BLaER1 treated with 17β-estradiol and CSF1 and Interleukin-3, amounts not matched to agents 10 nM and 100 nM (cell line): ENCODE measurements around the gene TFF2.

Experiments
- H3K27ac ChIP-seq, 11 experiments: shearing (Covaris generic); formaldehyde crosslinking; 2 replicates each; pipeline ENCODE4 v1.8.1; 2022
- H3K27me3 ChIP-seq, 11 experiments: shearing (Covaris generic); formaldehyde crosslinking; 2 replicates each; pipeline ENCODE4 v1.8.1; 2022
- H3K36me3 ChIP-seq, 11 experiments: shearing (Covaris generic); formaldehyde crosslinking; 2 replicates each; pipeline ENCODE4 v1.8.1; 2022
- H3K4me1 ChIP-seq, 10 experiments: shearing (Covaris generic); formaldehyde crosslinking; 2 replicates each; pipeline ENCODE4 v1.8.1; 2022
- H3K4me2 ChIP-seq, 11 experiments: shearing (Covaris generic); formaldehyde crosslinking; 2 replicates each; pipeline ENCODE4 v1.8.1; 2022
- H3K4me3 ChIP-seq, 10 experiments: shearing (Covaris generic); formaldehyde crosslinking; 2 replicates each; pipeline ENCODE4 v1.8.1; 2022
- H3K9ac ChIP-seq, 11 experiments: shearing (Covaris generic); formaldehyde crosslinking; 2 replicates each; pipeline ENCODE4 v1.8.1; 2022
- H3K9me3 ChIP-seq, 11 experiments: shearing (Covaris generic); formaldehyde crosslinking; replicated peaks in 1 of 11; 2 replicates each; pipeline ENCODE4 v1.8.1; 2022
- H4K20me1 ChIP-seq, 11 experiments: shearing (Covaris generic); formaldehyde crosslinking; 2 replicates each; pipeline ENCODE4 v1.8.1; 2022
- Cebpa-rat ChIP-seq, 11 experiments: shearing (Covaris generic); IDR thresholded peaks; 2 replicates each; pipeline ENCODE4 v1.8.1; 2022

Gene TFF2

GRCh38 chr21:42374457-42374856 lies 23.7 kb upstream of the TFF2 start:
- TF ChIP-seq Cebpa-rat (IDR thresholded peaks at IDR 0.05): no peak
- Histone ChIP-seq H3K4me2 (peak overlapping the region in 8 of 11 experiments; percentile 74 to 91 (median 84); a peak in 12 of 22 replicates), H3K9ac (no peak overlapping the region), H3K36me3 (no peaks in the 10 kb centered on the region), H3K27ac (no peak overlapping the region), H4K20me1 (no peaks in the 10 kb centered on the region), H3K27me3 (peaks cover 0 to 3% (median 0%) of the 10 kb centered on the region in 11 experiments; a peak in 1 of 22 replicates), H3K9me3 (no peaks in the 10 kb centered on the region), H3K4me3 (no peak overlapping the region), H3K4me1 (peaks cover 21 to 71% (median 59%) of the 10 kb centered on the region in 10 experiments)

GRCh38 chr21:42373908-42374455 lies 23.2 kb upstream of the TFF2 start:
- Histone ChIP-seq H3K27ac (peak overlapping the region in 5 of 11 experiments; percentile 1 to 68 (median 56); a peak in 6 of 22 replicates), H3K9ac (peak overlapping the region in 3 of 11 experiments; percentile 8 to 59 (median 29); a peak in 4 of 22 replicates), H4K20me1 (no peaks in the 10 kb centered on the region), H3K4me1 (peaks cover 16 to 68% (median 56%) of the 10 kb centered on the region in 10 experiments), H3K36me3 (no peaks in the 10 kb centered on the region), H3K27me3 (peaks cover 0 to 3% (median 0%) of the 10 kb centered on the region in 11 experiments; a peak in 1 of 22 replicates), H3K9me3 (no peaks in the 10 kb centered on the region), H3K4me2 (peak overlapping the region; percentile 66 to 91 (median 81)), H3K4me3 (no peak overlapping the region)
- no peak for TF ChIP-seq Cebpa-rat (IDR thresholded peaks at IDR 0.05)

- Histone ChIP-seq H3K9ac (peak overlapping the region in 5 of 11 experiments; percentile 1 to 59 (median 32); a peak in 7 of 22 replicates), H3K4me2 (peak overlapping the region; percentile 66 to 91 (median 81)), H4K20me1 (no peaks in the 10 kb centered on the region), H3K4me1 (peaks cover 15 to 62% (median 52%) of the 10 kb centered on the region in 10 experiments), H3K27me3 (peaks cover 0 to 3% (median 0%) of the 10 kb centered on the region in 11 experiments; a peak in 1 of 22 replicates), H3K9me3 (no peaks in the 10 kb centered on the region), H3K4me3 (peak overlapping the region in 2 of 10 experiments; percentile 21 to 27; a peak in 2 of 20 replicates), H3K27ac (peak overlapping the region in 6 of 11 experiments; percentile 9 to 68 (median 56); a peak in 9 of 22 replicates), H3K36me3 (no peaks in the 10 kb centered on the region)
- TF ChIP-seq Cebpa-rat (IDR thresholded peaks at IDR 0.05): no peak
Observed at GRCh38 chr21:42373196-42373907, 22.6 kb upstream of the TFF2 start.

- Histone ChIP-seq H3K4me2 (peak overlapping the region in 7 of 11 experiments; percentile 32 to 91 (median 82); a peak in 14 of 22 replicates), H3K27me3 (peaks cover 0 to 3% (median 0%) of the 10 kb centered on the region in 11 experiments; a peak in 1 of 22 replicates), H3K4me3 (no peak overlapping the region), H3K27ac (peak overlapping the region in 4 of 11 experiments; percentile 28 to 61 (median 48); a peak in 6 of 22 replicates), H3K9me3 (no peaks in the 10 kb centered on the region), H4K20me1 (no peaks in the 10 kb centered on the region), H3K9ac (no peak overlapping the region; a peak in 1 of 22 replicates), H3K4me1 (peaks cover 15 to 78% (median 55%) of the 10 kb centered on the region in 10 experiments), H3K36me3 (no peaks in the 10 kb centered on the region)
- no peak for TF ChIP-seq Cebpa-rat (IDR thresholded peaks at IDR 0.05)
Observed at GRCh38 chr21:42370894-42371654, 20.3 kb upstream of the TFF2 start.

GRCh38 chr21:42369821-42370220 lies 19.0 kb upstream of the TFF2 start:
- TF ChIP-seq Cebpa-rat (IDR thresholded peaks at IDR 0.05): no peak
- H3K27me3 ChIP-seq: peaks cover 0 to 3% (median 0%) of the 10 kb centered on the region in 11 experiments; a peak in 1 of 22 replicates
- H3K9ac ChIP-seq: peak overlapping the region in 2 of 11 experiments; percentile 15 to 44; a peak in 2 of 22 replicates
- no peak overlapping the region for H3K4me3 ChIP-seq
- peaks cover 15 to 80% (median 65%) of the 10 kb centered on the region in 10 experiments for H3K4me1 ChIP-seq
- peak overlapping the region in 3 of 11 experiments; percentile 4 to 53 (median 43); a peak in 3 of 22 replicates for H3K27ac ChIP-seq
- no peaks in the 10 kb centered on the region for H3K9me3 ChIP-seq
- H3K4me2 ChIP-seq: peak overlapping the region in 9 of 11 experiments; percentile 10 to 91 (median 74); a peak in 16 of 22 replicates
- H3K36me3 ChIP-seq: no peaks in the 10 kb centered on the region
- H4K20me1 ChIP-seq: no peaks in the 10 kb centered on the region; a peak in 1 of 22 replicates

GRCh38 chr21:42367367-42368165 lies 16.8 kb upstream of the TFF2 start:
- Histone ChIP-seq H3K9me3 (no peaks in the 10 kb centered on the region), H4K20me1 (no peaks in the 10 kb centered on the region; a peak in 1 of 22 replicates), H3K36me3 (no peaks in the 10 kb centered on the region), H3K27me3 (0 out of 22 replicates have a peak, but pooled peaks cover 0 to under 1% (median 0%) of the 10 kb centered on the region in 11 experiments), H3K4me1 (peaks cover 0 to 78% (median 64%) of the 10 kb centered on the region in 10 experiments; a peak in 16 of 20 replicates), H3K4me3 (no peak overlapping the region), H3K9ac (no peak overlapping the region), H3K27ac (no peak overlapping the region), H3K4me2 (peak overlapping the region in 1 of 11 experiments; percentile 69; a peak in 1 of 22 replicates)
- no peak for TF ChIP-seq Cebpa-rat (IDR thresholded peaks at IDR 0.05)

GRCh38 chr21:42366292-42367010 lies 15.7 kb upstream of the TFF2 start, which contains the start of gene TFF1:
TFF1 (minus strand) TSS chr21:42366535; CDS start chr21:42366495, 40 bp downstream.
- Histone ChIP-seq H3K4me2 (peak within 1 kb of the TSS in 10 of 11 experiments; percentile 5 to 83 (median 65); a peak in 19 of 22 replicates), H3K9ac (no peak within 1 kb of the TSS)

More at GRCh38 chr21:42366292-42367010, 15.7 kb upstream of the TFF2 start, which contains the start of gene TFF1:
- H3K27me3 ChIP-seq: 0 out of 22 replicates have a peak, but pooled peaks cover 0 to under 1% (median 0%) of the 10 kb centered on the region in 11 experiments
- H3K36me3 ChIP-seq: no peaks in the 10 kb centered on the region
- peaks cover 0 to 78% (median 63%) of the 10 kb centered on the region in 10 experiments; a peak in 16 of 20 replicates for H3K4me1 ChIP-seq
- no peaks in the 10 kb centered on the region for H3K9me3 ChIP-seq
- no peaks in the 10 kb centered on the region; a peak in 1 of 22 replicates for H4K20me1 ChIP-seq
- no peak for TF ChIP-seq Cebpa-rat (IDR thresholded peaks at IDR 0.05)
- no peak within 1 kb of the TSS for H3K4me3 ChIP-seq
- no peak within 1 kb of the TSS for H3K27ac ChIP-seq
